SKM-1 (cell line): ENCODE data around the gene ATP6V0C.
"Not testable (repeated sequence)": the region's sequence is repeated elsewhere in the genome, so short reads cannot be mapped to it uniquely, and the experiment has no call there.

Source experiments
- DNase-seq: peaks from one replicate; lab custom pipeline; 2025; ENCODE audit not compliant: unreplicated experiment; lab: John Stamatoyannopoulos, UW

The ATP6V0C gene

GRCh38 chr16:2474877-2475412, 38.8 kb upstream of the ATP6V0C start, which contains the start of gene TBC1D24:
Gene TBC1D24, plus strand, starts transcription at chr16:2475127. Its CDS starts 21,022 bp downstream, at chr16:2496149.
- no peak for DNase-seq

- DNase-seq = no peak
Observed at GRCh38 chr16:2475413-2476344, 38.1 kb upstream of the ATP6V0C start.

DNA sequence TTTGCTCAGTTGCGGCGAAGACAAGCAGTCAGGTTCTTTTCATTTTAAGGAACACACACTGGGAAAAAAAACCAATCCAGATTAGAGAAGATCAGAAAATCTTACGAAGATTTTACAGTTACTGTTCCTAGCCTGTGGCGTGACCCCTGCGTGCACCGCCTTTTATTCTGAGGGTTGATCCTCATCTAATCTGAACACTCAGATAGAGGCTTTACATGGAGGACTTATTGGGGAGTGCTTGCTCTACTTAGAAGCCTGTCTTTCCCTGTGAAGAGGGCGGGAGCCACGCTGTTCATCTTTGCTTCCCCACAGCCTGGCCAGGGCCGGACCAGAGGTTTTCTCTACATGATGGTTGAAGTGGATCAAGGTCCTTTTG, 37.4 kb upstream of the ATP6V0C start:
- no peak for DNase-seq

DNA sequence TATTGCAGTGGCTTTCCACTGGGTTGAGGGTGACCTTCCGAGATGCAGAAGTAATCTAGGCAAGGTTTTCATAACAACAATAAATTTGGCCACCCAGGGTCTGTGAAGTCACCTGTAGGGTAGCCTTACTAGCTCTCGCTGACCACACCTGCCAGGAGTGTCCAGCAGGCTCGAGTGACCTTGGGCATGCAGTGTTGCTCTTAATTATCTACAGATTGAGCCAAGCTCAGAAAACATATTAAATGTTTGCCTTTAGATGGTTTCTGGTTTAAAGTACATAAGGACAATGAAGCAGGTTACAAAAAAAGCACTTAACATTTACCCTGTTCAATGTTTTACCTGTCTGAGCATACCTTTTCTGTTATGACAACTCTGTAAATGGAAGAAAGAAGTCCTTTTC, 37.0 kb upstream of the ATP6V0C start:
- DNase-seq = no peak

DNA sequence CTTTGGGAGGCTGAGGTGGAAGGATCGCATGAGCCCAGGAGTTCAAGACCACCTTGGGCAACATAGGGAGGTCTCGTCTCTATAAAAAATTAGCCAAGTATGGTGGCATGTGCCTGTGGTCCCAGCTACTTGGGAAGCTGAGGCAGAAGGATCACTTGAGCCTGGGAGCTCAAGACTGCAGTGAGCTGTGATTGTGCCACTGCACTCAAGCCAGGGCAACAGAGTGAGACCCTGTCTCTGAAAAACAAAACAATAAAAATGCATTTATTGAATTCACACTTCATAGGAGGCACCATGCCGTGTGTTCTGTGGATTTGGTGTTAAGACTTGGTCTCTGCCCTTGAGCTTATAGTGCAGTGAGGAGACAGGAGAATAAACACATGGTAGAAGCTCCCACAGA, 36.4 kb upstream of the ATP6V0C start:
- DNase-seq = no peak

- DNase-seq = no peak
Observed at GRCh38 chr16:2478279-2478678, 35.5 kb upstream of the ATP6V0C start.

GRCh38 chr16:2479996-2480395, 33.8 kb upstream of the ATP6V0C start:
- DNase-seq = not testable (repeated sequence)

DNA sequence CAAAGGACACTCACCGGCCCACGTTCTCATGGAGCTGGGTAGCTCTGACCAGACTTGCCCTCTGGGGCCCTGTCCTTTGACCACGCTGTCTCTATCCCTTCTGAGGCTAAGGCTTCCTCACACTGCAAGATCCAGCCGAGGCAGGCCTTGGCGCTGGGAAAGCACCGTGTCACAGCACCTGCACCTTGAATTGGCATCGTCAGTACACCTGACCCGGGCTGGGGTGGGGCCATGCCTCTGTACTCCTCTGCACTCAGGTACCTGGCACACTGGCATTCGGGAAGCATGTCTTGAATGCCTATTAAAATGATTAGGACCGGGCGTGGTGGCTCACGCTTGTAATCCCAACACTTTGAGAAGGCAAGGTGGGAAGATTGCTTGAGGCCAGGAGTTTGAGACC, 32.8 kb upstream of the ATP6V0C start:
- DNase-seq = no peak

- no peak for DNase-seq
Observed at GRCh38 chr16:2481676-2482075, 32.1 kb upstream of the ATP6V0C start.

DNA sequence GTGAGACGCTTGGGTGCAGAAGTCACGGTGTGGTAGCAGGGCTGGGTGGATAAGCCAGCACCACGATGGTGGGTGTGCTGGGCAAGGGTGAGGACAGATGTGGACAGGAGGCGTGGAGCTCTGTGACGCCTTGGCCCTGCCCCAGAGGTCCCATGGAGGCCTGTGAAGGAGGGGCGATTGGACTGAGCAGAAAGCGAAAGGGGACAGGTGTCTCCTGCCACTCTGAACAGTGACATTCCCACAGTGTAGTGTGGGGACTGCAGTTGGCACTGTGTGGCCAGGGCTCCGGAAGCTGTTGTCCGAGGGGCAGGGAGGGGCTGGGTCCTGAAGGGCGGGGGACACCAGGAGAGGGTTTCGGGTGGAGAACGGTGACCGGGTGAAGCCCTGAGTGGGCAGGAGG, 31.5 kb upstream of the ATP6V0C start:
- no peak for DNase-seq

DNA sequence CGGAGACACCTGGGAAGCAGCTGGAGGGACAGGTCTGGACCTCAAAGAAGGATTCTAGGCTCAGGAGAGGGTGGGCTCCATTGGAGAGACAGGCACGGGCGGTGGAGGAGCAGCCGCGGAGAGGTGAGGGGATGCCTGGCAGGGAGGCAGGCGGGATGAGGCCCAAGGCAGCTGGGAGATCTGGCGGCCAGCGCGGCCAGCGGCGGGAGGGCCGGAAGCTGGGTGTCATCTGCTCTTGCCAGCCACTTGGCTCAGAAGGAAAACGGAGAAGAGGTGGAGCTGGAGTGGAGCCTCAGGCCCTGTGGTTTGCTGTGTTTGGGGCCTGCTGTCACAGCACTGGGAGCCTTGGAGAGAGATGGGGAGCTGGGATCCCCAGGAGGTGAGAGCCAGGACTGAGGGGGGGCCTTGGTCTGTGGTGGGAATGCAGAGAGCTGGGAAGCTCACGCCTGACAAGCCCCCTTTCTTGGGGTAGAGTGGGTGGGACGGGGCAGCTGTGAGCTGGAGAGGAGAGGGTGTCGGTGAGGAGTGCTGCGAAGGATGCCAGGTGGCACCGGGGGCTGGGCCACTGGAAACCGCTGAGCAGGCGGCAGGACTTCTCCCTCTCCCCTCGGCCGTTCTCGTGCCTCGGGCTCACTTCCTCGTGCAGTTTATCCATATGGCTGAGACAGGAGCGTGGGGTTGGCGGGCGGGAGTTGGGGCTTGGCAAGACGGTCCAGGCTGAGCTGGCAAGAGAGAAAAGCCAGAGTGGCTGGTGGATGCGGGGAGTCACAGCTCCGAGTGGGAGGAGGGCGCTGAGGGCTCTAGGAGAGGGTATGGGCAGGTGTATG, 30.8 kb upstream of the ATP6V0C start:
- no peak for DNase-seq

DNA sequence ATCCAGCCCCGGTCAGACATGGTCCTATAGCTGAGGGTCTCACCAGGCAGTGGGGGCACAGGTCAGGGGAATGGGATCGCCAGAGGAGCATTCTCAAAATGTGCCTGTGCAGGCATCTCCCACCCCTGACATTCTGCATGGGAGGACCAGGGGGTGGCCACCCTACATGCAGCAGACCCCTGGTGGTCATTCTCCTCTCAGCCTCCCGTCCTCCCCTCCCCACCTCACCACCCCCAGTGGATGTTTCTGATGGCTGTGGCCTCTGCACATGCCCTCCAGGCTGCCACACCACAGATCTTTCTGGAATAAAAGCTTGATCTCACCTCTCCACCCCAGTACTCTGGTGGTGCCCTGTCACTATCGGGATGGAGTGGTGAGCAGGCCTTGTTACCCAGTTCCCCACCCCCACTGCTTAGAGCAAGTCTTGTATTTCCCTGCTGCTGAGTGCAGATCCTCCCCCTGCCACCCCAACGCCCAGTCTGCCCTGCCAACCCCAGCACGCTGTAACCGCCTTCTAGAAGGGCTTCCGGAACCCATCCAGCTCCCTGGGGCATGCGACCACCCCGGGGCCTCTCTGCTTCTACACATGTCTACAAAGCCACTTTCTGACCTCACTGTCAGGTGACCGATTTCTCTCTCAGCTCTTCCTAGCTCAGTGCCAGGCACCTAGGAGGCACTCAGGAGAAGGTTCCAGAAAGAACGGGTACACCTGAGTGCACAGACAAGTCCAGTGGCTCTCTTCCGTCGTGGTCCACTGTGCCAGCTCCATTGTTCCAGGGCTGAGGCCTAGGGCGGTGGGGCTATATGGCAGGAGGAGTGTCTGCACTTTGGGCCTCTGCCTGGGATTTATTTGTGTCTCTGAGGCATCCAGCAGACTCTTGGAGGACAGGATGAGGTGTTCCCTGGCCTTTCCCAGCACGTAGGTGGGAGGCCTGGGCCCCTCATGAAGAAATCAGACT, 29.5 kb upstream of the ATP6V0C start:
- no peak for DNase-seq

- no peak for DNase-seq
Observed at GRCh38 chr16:2484898-2485508, 28.7 kb upstream of the ATP6V0C start.

GRCh38 chr16:2485811-2486507, 27.8 kb upstream of the ATP6V0C start:
- DNase-seq = no peak

- DNase-seq = no peak
Observed at GRCh38 chr16:2486645-2487516, 26.9 kb upstream of the ATP6V0C start.

- no peak for DNase-seq
Observed at GRCh38 chr16:2487517-2487842, 26.3 kb upstream of the ATP6V0C start.

DNA sequence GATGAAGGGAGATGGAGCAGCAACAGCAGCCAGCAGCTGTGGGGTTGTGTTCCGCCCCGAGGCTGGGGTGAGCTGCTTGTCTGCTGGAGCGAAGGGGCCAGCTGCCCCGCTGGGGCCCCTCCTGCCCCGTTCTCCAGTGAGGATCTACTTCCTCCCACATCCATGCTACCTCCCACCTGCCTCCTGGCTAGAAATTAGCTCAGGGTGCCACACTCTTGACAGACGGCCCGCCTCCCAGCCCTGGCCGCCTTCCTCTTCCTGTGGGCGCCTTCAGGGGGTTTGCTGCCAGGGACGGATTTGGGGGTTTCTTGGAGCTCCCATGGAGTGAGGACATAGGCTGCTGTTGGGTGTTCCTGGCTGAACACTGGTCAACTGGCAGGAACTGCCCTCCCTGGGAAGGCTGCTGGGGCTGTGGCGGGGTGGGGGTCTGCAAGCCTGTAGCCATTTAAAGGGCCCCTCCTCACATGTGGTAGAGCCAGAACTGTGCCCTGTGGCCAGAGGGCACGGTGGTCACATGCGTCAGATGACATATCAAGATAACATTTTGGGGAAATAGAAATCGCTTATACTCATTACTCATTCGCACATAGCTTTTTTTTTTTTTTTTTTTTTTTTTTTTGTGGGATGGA, 25.7 kb upstream of the ATP6V0C start:
- no peak for DNase-seq

GRCh38 chr16:2489581-2489980, 24.2 kb upstream of the ATP6V0C start:
- no peak for DNase-seq
